Stimulated activated CD4-positive, alpha-beta T cell treated with anti-CD3 and anti-CD28 coated beads, Interleukin-1b, Interleukin-23, amount 100 ng/mL, for 48 hours (primary cell): ENCODE data around the gene ANKRD39.
"Not testable (repeated sequence)": the region's sequence is repeated elsewhere in the genome, so short reads cannot be mapped to it uniquely, and the experiment has no call there.

ENCODE experiments used
- DNase-seq: peaks from one replicate; pipeline ENCODE4 v3.0.0-alpha.2; 2020

ANKRD39 gene

DNA sequence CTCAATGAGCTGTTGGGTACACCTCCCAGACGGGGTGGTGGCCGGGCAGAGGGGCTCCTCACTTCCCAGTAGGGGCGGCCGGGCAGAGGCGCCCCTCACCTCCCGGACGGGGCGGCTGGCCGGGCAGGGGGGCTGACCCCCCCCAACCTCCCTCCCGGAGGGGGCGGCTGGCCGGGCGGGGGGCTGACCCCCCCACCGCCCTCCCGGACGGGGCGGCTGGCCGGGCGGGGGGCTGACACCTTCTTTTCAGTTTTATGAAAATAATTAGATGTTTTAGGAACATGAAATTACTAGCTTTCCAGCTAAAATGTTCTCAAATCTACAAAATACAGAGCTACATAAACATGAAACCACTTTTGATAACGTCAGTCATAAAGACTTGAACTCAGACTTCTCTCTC, 51.9 kb downstream of the ANKRD39 start:
- DNase-seq = not testable (repeated sequence)

DNA sequence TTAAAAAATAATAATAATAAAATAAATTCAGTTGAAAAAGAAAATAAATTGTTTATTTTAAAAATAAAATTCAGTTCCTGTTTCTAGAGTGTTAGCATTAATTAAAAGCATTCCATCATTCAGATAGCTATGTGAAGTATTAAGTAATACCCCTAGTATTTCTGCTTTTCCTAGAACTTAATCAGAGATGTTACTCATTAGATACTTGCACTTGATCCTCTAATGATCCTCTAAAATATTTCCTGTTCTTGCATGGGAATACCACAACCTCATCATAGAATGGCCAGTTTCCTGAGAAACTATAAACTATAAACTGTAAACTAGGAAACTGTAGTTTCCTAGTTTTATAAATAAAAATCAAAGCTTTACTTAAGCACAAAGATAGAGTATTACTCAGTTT, 52.8 kb downstream of the ANKRD39 start:
- DNase-seq = no peak

DNA sequence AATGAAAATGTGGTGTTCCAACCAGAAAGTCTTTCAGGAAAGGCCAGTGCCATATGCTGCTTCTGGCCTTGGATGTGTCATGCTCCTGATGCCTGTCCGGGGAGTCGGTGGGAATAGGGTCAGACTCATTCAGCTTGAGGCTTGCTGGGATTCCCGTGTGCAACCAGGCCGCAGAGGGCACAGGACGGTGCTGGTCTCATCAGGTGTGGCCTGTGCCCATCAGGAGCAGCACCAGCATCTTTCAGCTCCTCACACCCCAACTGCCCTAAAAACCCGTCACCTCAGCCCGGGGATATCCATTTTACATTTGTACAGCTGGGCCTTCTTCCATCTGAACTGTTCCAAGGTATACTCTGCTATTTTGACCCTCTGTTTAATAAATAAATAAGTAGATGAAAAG, 55.1 kb downstream of the ANKRD39 start:
- DNase-seq = no peak

DNA sequence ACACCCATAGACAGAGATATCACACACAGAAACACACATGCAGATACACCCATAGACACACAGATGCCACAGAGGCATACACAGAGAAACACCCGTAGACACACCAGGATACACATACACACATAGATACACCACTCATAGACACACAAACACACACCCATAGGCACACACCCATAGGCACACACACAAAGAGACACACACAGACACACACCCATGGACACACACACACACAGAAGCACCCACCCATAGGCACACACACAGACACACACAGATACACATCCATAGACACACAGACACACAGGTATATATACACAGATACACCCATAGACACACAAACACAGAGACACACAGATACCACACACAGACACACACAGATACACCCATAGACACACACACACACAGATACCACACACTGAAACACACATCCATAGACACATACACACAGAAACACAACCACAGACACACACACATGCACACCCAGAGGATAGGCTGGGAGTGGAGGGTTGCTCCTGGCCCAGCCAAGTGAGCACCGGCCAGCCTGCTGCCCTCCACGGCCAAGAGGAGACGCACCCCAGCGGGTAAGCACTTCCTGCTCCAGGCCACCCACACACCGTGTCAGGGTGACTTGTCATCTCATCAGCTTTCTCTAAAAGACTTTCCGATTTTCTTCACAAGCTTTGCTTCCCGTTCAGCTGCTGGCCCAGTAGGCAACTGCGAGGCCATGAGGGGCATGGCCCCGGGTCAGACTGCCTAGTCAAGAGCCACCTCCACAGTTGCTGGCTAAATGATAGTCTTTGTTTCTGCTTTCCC, 55.8 kb downstream of the ANKRD39 start:
- peak; percentile 57 for DNase-seq

DNA sequence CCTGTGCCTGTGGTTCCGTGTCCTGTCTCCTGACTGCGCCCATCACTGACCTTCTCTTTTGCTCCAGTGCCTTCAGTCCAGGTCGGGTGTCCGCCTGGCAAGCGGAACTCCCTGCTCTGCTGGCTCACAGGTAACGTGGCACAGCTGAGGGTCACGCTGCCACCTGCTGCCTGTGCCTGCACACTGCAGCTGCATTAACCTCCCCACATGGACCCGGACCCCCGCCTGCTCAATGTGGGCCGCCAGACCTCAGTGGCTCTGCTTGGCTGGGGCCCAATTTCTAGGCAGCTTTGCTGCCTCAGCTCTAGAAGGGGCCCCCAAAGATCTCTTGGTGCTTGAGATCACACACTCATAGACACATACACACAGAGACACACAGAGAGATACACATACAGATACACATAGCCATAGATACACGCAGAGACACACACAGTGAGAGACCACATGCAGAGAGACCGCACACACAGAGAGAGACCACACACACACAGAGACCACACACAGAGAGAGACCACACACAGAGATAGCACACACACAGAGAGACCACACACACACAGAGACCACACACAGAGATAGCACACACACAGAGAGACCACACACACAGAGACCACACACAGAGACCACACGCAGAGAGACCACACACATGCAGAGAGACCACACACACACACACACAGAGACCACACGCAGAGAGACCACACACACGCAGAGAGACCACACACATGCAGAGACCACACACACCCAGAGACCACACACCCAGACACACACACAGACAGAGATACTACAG, 56.6 kb downstream of the ANKRD39 start:
- peak; percentile 76 for DNase-seq

DNA sequence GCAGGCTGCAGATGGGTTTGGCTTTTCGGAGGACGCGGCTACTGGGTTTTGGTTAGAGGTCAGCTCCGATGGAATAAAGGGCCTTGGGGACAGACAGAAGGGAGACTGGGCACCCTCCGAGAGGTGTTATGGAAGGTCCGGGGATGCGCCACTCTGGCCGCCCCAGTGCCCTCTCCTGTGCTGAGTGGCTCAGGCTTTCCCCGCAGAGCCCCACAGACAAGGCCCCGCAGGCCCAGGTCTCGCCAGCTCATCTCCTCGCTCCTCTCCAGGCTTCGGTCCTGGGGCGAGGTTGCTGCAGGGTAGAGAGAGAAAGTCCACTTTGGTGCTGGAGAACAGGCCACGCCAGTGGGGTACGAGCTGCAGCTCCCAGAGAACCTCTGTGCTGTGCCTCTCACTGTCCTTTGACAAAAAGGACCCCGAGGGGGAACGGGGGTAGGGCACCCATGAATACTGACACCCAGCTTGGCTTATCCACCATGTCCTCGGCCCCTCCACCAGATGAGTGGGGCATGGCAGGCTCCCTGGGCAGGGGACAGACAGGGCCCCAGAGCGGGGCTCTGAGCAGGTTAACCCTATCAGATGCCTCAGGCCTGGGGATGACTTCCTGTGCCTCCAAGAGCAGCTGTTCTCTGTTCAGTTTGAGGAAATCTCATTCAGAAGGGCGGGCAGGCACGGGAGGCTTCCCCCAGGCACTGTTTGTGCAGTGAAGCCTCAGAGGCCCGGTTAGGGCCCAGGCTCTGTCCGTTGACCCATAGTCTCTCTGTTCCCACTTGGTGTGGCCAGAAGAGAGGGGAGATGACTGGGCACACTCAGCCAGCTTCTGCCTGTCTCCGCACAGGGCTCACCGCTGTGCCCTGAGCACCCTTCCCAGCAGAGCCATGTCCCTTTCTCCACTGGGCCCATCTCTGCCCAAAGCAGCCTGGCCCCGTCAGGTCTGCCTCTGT, 57.5 kb downstream of the ANKRD39 start:
- DNase-seq = no peak

DNA sequence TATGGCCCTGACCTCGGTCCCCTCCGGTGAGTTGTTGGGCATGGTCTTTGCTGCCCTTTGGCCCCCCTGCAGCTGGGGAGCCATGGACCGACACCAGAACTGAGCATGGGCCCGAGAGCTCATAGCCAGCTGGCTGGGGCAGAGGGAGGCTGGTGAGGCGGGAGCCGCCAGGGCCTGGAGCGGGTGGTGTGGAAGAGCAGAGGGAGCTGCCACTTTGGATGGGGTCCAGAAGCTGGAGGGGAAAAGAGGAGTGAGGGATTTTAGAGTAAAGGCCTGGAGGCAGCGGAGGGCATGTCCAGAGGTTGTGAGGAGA, 58.2 kb downstream of the ANKRD39 start:
- DNase-seq = no peak

DNA sequence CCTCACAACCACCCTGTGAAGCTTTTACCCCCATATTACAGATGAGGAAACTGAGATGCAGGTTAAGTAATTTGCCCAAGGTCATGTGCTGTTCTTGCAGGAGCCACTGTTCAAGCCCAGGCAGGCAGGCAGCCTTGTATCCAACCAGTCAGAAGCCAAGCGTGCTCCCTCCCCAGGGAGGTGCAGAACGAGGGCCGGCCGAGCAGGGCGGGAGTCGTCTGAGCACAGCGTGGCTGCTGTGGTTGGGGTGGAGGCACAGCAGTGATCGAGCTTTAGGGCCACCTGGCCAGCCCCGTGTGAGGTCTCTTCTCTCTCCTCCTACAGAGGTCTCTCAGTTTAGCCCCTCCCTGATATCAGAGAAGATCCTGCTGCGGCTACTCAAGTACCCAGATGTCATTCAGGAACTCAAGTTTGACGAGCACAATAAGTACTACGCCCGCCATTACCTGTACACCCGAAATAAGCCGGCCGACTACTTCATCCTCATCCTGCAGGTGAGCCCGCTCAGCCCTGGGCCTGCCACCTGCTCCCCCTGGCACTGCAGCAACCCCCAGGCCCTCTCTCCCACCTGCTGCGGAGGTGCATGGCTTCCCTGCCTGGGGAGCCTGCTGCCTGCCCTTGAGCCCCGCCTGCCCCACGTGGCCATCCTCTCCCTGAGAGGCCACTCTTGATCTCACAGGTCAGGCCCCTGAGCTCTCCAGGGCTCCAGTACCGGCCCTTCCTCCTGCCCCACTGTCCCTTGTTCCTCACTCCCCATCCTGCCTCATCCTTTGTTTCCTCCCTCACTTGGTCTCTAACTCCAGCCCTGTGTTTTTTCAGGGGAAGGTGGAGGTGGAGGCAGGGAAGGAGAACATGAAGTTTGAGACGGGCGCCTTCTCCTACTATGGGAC, 58.8 kb downstream of the ANKRD39 start:
- DNase-seq = no peak
